HepG2 (cell line): ENCODE results near the gene SERPINF2. TPM values are rescaled to one million over a fixed set of nuclear protein-coding genes. Genes with fewer than 3 reads are reported as not detected.

ENCODE experiments used
- ADNP ChIP-seq: sonication (generic); formaldehyde crosslinking; IDR thresholded peaks from 2 replicates; pipeline ENCODE4 v1.4.0; 2020; ENCODE audit warnings: missing genetic modification reagents
- AGO2 ChIP-seq: fragments of 200-400 bp; formaldehyde crosslinking; optimal IDR thresholded peaks from 2 replicates; pipeline ENCODE3; 2017; ENCODE audit warnings: mild to moderate bottlenecking, low read depth, low read length, moderate library complexity
- CREM ChIP-seq, 2 experiments: sonication (generic) in 1 of 2; formaldehyde crosslinking in 1 of 2; IDR thresholded peaks; 2 replicates each; pipeline versions ENCODE4 v1.4.0 to v1.6.1; 2016 to 2020; ENCODE audit warnings: antibody characterized with exemption in 1 of 2, mild to moderate bottlenecking in 1 of 2, missing genetic modification reagents in 1 of 2
- HIVEP1 ChIP-seq: sonication (generic); formaldehyde crosslinking; IDR thresholded peaks from 2 replicates; pipeline ENCODE4 v1.4.0; 2020; ENCODE audit warnings: mild to moderate bottlenecking, missing genetic modification reagents
- KLF13 ChIP-seq: sonication (generic); formaldehyde crosslinking; IDR thresholded peaks from 2 replicates; pipeline ENCODE4 v1.4.0; 2020; ENCODE audit warnings: mild to moderate bottlenecking, missing genetic modification reagents
- KLF16 ChIP-seq, 2 experiments: sonication (generic) in 1 of 2; formaldehyde crosslinking in 1 of 2; IDR thresholded peaks; 2 replicates each; pipeline versions ENCODE4 v1.6.1 to v1.8.0; 2016 to 2023; ENCODE audit warnings: missing genetic modification reagents in 2 of 2, missing compliant biosample characterization in 1 of 2
- MEIS2 ChIP-seq: sonication (generic); formaldehyde crosslinking; IDR thresholded peaks from 2 replicates; pipeline ENCODE4 v1.9.0; 2021; ENCODE audit warnings: mild to moderate bottlenecking, missing genetic modification reagents
- MTA1 ChIP-seq: sonication (generic); formaldehyde crosslinking; IDR thresholded peaks from 2 replicates; pipeline ENCODE4 v1.4.0; 2020; ENCODE audit warnings: missing genetic modification reagents, mild to moderate bottlenecking, borderline replicate concordance
- MTF1 ChIP-seq: sonication (generic); formaldehyde crosslinking; IDR thresholded peaks from 2 replicates; pipeline ENCODE4 v1.5.0; 2020; ENCODE audit warnings: missing genetic modification reagents
- ONECUT2 ChIP-seq: sonication (generic); formaldehyde crosslinking; IDR thresholded peaks from 2 replicates; pipeline ENCODE4 v1.4.0; 2020; ENCODE audit warnings: missing genetic modification reagents
- PBX3 ChIP-seq: sonication (generic); formaldehyde crosslinking; IDR thresholded peaks from 2 replicates; pipeline ENCODE4 v1.8.1; 2023; ENCODE audit warnings: missing genetic modification reagents, inconsistent platforms, borderline replicate concordance
- PHB2 ChIP-seq: fragments of 450-650 bp; IDR thresholded peaks from 2 replicates; pipeline ENCODE4 v1.6.1; 2018; ENCODE audit not compliant: partially characterized antibody
- SALL2 ChIP-seq: sonication (generic); formaldehyde crosslinking; IDR thresholded peaks from 2 replicates; pipeline ENCODE4 v1.8.1; 2023; ENCODE audit warnings: mild to moderate bottlenecking, missing genetic modification reagents, inconsistent platforms
- TRIM22 ChIP-seq: fragments of 450-650 bp; IDR thresholded peaks from 2 replicates; pipeline ENCODE4 v1.6.1; 2017
- ZBTB26 ChIP-seq: IDR thresholded peaks from 2 replicates; pipeline ENCODE4 v1.6.1; 2016; ENCODE audit warnings: missing compliant biosample characterization, missing genetic modification reagents, borderline replicate concordance
- ZFP41 ChIP-seq: sonication (generic); formaldehyde crosslinking; IDR thresholded peaks from 2 replicates; pipeline ENCODE4 v1.4.0; 2020; ENCODE audit warnings: mild to moderate bottlenecking, missing genetic modification reagents, borderline replicate concordance
- ZNF543 ChIP-seq: sonication (generic); formaldehyde crosslinking; IDR thresholded peaks from 2 replicates; pipeline ENCODE4 v1.4.0; 2020; ENCODE audit warnings: mild to moderate bottlenecking, missing genetic modification reagents
- ZNF674 ChIP-seq: sonication (generic); formaldehyde crosslinking; IDR thresholded peaks from 2 replicates; pipeline ENCODE4 v1.5.0; 2020; ENCODE audit warnings: low read depth, mild to moderate bottlenecking, missing genetic modification reagents
- ZNF724P ChIP-seq: sonication (generic); formaldehyde crosslinking; IDR thresholded peaks from 2 replicates; pipeline ENCODE4 v1.8.0; 2022; ENCODE audit warnings: missing genetic modification reagents, borderline replicate concordance
- polyA plus RNA-seq, 8 experiments: library from polyadenylated mRNA; depleted of rRNA in 3 of 8; stranded (reverse) in 7 of 8; unstranded in 1 of 8; fragments of >200 nt; fragmentation: Illumina TruSeq in 4 of 8; extraction: Trizol in 4 of 8; gene quantifications; 2 replicates each; pipeline versions ENCODE4 v1.2.1 to v1.2.3, GENCODE V29; 2011 to 2016; ENCODE audit warnings: low read depth in 4 of 8, missing spikeins in 1 of 8, mixed read lengths in 1 of 8; ENCODE audit not compliant: insufficient read depth in 1 of 8
- total RNA-seq, 5 experiments: library from RNA; depleted of rRNA; stranded (reverse); fragments of >200 nt; fragmentation: Illumina TruSeq; extraction: Trizol; gene quantifications; 2 replicates each; pipeline ENCODE4 v1.2.3, GENCODE V29; 2016; ENCODE audit warnings: low read depth in 1 of 5
- TF ChIP-seq, protein P1 (sequence below): sonication (generic); formaldehyde crosslinking; IDR thresholded peaks from 2 replicates; pipeline ENCODE4 v1.4.0; 2020; ENCODE audit warnings: missing genetic modification reagents

Gene SERPINF2
- total and polyA plus RNA-seq, 2 of the 13 experiments (the other 11 are each of a cell fraction or from before 2014, with no cell fraction given): 309 to 548 TPM

DNA sequence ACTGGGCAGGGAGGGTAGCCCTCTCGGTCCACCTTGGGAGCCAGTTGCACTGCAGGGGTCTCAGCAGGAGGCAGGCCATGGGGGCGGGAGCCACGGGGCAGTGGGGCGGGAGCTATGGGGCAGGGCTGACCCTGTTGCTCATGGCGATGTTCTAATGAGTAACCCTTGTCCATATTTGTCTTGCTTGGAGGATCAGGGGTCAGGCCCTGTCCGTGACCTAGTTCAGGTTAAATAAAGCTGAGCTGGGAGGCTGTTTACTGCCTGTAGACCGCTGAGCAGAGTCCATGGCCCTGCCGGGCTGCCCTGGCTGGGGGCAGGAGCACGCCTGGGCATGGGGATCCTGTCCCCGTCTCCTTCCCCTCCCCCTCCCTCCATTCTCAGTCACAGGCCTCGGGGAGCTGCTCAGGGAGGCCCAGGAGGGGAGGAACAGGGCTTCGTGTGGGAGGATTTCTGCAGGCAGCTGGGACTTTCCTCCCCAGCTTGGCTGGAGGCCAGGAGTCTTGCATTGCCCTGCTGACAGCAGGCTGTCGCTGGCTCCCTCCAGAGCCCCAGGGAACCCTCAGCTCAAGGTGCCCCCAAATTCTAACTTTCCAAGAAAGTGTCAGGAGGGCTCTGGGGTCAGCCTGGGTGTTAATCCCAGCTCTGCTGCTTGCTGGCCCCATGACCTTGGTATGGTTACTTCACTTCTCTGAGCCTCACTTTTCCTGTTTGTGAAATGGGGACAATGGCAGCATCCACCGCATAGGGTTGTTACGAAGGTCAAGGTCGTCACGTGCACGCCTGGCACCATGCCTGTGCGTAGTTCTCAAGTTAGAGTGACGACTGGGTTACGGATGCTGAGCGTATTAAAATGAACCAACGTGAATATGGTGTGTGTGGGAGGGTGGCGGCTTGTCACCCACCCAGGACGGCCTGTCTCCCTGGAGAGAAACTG, 6.1 kb upstream of the SERPINF2 start (continued):
- TF ChIP-seq ADNP (CRISPR knock-in tag) (peak; percentile 94), MTF1 (CRISPR knock-in tag) (no peak), ZNF543 (CRISPR knock-in tag) (peak; percentile 52), ZNF674 (CRISPR knock-in tag) (0 out of 2 replicates have a peak, but pooled peaks have one; percentile 46), TRIM22 (no peak), MEIS2 (CRISPR knock-in tag) (peak; percentile 94), KLF16 (CRISPR knock-in tag; IDR thresholded peaks at IDR 0.05) (peak in 1 of 2 experiments; percentile 89; a peak in 2 of 4 replicates), ZNF724P (CRISPR knock-in tag) (0 out of 2 replicates have a peak, but pooled peaks have one; percentile 4), CREM (IDR thresholded peaks at IDR 0.05) (peak; percentile 90), CREM (CRISPR knock-in tag; IDR thresholded peaks at IDR 0.05) (no peak), KLF13 (CRISPR knock-in tag) (no peak), MTA1 (peak; percentile 71; the same call in 1 of the 2 replicates), PHB2 (no peak), AGO2 (no peak), ZFP41 (CRISPR knock-in tag) (no peak), HIVEP1 (CRISPR knock-in tag) (peak; percentile 96), PBX3 (CRISPR knock-in tag) (no peak), ONECUT2 (CRISPR knock-in tag) (0 out of 2 replicates have a peak, but pooled peaks have one; percentile 17), ZBTB26 (CRISPR knock-in tag) (peak; percentile 61), SALL2 (CRISPR knock-in tag) (peak; percentile 89)
- TF ChIP-seq, protein P1, sequence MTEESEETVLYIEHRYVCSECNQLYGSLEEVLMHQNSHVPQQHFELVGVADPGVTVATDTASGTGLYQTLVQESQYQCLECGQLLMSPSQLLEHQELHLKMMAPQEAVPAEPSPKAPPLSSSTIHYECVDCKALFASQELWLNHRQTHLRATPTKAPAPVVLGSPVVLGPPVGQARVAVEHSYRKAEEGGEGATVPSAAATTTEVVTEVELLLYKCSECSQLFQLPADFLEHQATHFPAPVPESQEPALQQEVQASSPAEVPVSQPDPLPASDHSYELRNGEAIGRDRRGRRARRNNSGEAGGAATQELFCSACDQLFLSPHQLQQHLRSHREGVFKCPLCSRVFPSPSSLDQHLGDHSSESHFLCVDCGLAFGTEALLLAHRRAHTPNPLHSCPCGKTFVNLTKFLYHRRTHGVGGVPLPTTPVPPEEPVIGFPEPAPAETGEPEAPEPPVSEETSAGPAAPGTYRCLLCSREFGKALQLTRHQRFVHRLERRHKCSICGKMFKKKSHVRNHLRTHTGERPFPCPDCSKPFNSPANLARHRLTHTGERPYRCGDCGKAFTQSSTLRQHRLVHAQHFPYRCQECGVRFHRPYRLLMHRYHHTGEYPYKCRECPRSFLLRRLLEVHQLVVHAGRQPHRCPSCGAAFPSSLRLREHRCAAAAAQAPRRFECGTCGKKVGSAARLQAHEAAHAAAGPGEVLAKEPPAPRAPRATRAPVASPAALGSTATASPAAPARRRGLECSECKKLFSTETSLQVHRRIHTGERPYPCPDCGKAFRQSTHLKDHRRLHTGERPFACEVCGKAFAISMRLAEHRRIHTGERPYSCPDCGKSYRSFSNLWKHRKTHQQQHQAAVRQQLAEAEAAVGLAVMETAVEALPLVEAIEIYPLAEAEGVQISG (CRISPR knock-in tag): peak; percentile 92
